ENCODE measurements around the gene PARD3B. TPM values are rescaled to one million over a fixed set of nuclear protein-coding genes. Genes with fewer than 3 reads are reported as not detected.

PARD3B gene
- total and polyA plus RNA-seq, 2 of the 8 experiments (the other 6 are each of a cell fraction or from before 2014, with no cell fraction given) = 1.2 to 5.7 TPM

GRCh38 chr2:205543262-205543843 lies 998.1 kb downstream of the PARD3B start:
- no peak overlapping the region for H3K56ac ChIP-seq (replicated peaks; ENCODE audit: insufficient read length, low read depth, low read length)
- H4K20me1 ChIP-seq (replicated peaks in 1 of 2; ENCODE audit: control insufficient read depth in 1 of 2, insufficient read depth in 2 of 2, low read length in 2 of 2) = no peaks in the 10 kb centered on the region
- WGBS, 2 experiments (ENCODE audit: extremely low coverage in 1 of 2, insufficient coverage in 1 of 2, insufficient read length in 1 of 2, insufficient replicate concordance in 2 of 2, low coverage in 1 of 2, low lambda C conversion rate in 2 of 2, missing lambda C conversion rate in 1 of 2) = 91% methylated on average over 5 of the region's 5 CpGs; no CpG with 5 or more reads in 1 of the 2 experiments
- no peak overlapping the region for H3K18ac ChIP-seq (ENCODE audit: extremely low read depth, low read length)
- no peak for FAIRE-seq
- H3K4ac ChIP-seq (replicated peaks; ENCODE audit: insufficient read length, low read depth, low read length) = no peak overlapping the region
- no peak overlapping the region for H2BK120ac ChIP-seq (replicated peaks; ENCODE audit: low read depth, low read length)
- H3K27me3 ChIP-seq (replicated peaks in 1 of 4; ENCODE audit: control insufficient read depth in 3 of 4, extremely low read depth in 1 of 4, insufficient read depth in 3 of 4, low read length in 3 of 4) = no peaks in the 10 kb centered on the region
- no peak overlapping the region for H2AK5ac ChIP-seq (ENCODE audit: low read depth, low read length)
- no peak overlapping the region for H3K4me2 ChIP-seq (ENCODE audit: insufficient read depth in 1 of 2, low read depth in 2 of 2, low read length in 2 of 2)
- no peak overlapping the region for H3K23ac ChIP-seq (ENCODE audit: insufficient read length)
- H3K4me3 ChIP-seq (ENCODE audit: extremely low read depth in 1 of 4, insufficient read depth in 2 of 4, low read depth in 3 of 4, low read length in 4 of 4) = no peak overlapping the region
- ChIA-PET CTCF (ENCODE audit: partially characterized antibody) (interaction anchor here (1.1 to 1.7 kb wide), 3 partner anchors 12 to 270 kb away, joined by 3 to 5 read pairs (median 5); no protein-coding TSS in a partner anchor), POLR2A (ENCODE audit: partially characterized antibody) (interaction anchor here (1.2 kb wide), 1 partner anchor 184 kb away, joined by 3 read pairs; no protein-coding TSS in a partner anchor)
- peaks cover 0 to 3% (median 0%) of the 10 kb centered on the region in 4 experiments; a peak in 2 of 7 replicates for H3K4me1 ChIP-seq (replicated peaks in 1 of 4; ENCODE audit: control insufficient read depth in 3 of 4, insufficient read depth in 4 of 4, low read length in 3 of 4)
- no peaks in the 10 kb centered on the region for H3K79me2 ChIP-seq (ENCODE audit: control insufficient read depth in 1 of 2, insufficient read depth in 2 of 2, low read length in 2 of 2)
- H3K23me2 ChIP-seq (ENCODE audit: low read depth, low read length) = no peaks in the 10 kb centered on the region
- DNase-seq (ENCODE audit: low read depth in 1 of 2, low spot score in 2 of 2) = no peak
- no peaks in the 10 kb centered on the region for H3K9me3 ChIP-seq (ENCODE audit: insufficient read depth in 2 of 2, low read depth in 1 of 2, low read length in 1 of 2)
- H3K14ac ChIP-seq (ENCODE audit: insufficient read length) = no peak overlapping the region
- H3K27ac ChIP-seq (ENCODE audit: low read depth, low read length) = no peak overlapping the region
- no peaks in the 10 kb centered on the region for H3K36me3 ChIP-seq (ENCODE audit: control insufficient read depth in 2 of 4, insufficient read depth in 4 of 4, low read length in 3 of 4)
- 0 out of 2 replicates have a peak overlapping the region, but pooled peaks have one; percentile 29 for H2BK12ac ChIP-seq (ENCODE audit: low read depth, low read length)
- no peaks in the 10 kb centered on the region for H3K79me1 ChIP-seq (ENCODE audit: low read depth, low read length)
- no peak overlapping the region for H4K91ac ChIP-seq (replicated peaks; ENCODE audit: insufficient read length, low read length)
- no peak overlapping the region for H3K9ac ChIP-seq (replicated peaks in 1 of 4; ENCODE audit: extremely low read depth in 1 of 4, low read depth in 3 of 4, low read length in 3 of 4)
- H4K8ac ChIP-seq (ENCODE audit: extremely low read depth, insufficient read depth, low read length) = no peak overlapping the region
- no peak overlapping the region for H4K5ac ChIP-seq (ENCODE audit: insufficient read length, low read depth, low read length)
- H2AFZ ChIP-seq (ENCODE audit: low read length) = no peak overlapping the region
- H2BK20ac ChIP-seq (ENCODE audit: low read length) = no peak overlapping the region
- no peak overlapping the region for H2BK5ac ChIP-seq (ENCODE audit: low read depth, low read length)
- H2BK15ac ChIP-seq (ENCODE audit: low read length) = no peak overlapping the region
- TF ChIP-seq BACH1 (IDR thresholded peaks at IDR 0.05; ENCODE audit: low read length) = no peak
- TF ChIP-seq CTCF (IDR thresholded peaks at IDR 0.05; ENCODE audit: control extremely low read depth in 1 of 3, insufficient read depth in 1 of 3, low read depth in 1 of 3, low read length in 3 of 3) = no peak
- no peak for TF ChIP-seq TAF7 (optimal IDR thresholded peaks at IDR 0.05; ENCODE audit: borderline replicate concordance, low read depth, low read length)
- TF ChIP-seq E2F6 (IDR thresholded peaks at IDR 0.05) = no peak
- no peak for TF ChIP-seq CBX8 (IDR thresholded peaks at IDR 0.05; ENCODE audit: borderline replicate concordance, low read depth, low read length)
- no peak for TF ChIP-seq ATF3 (IDR thresholded peaks at IDR 0.05; ENCODE audit: insufficient read depth, low read depth, low read length)
- no peak for TF ChIP-seq SP1 (IDR thresholded peaks at IDR 0.05; ENCODE audit: low read depth, low read length)

Data from H1 (cell line).